HCT116 (cell line): ENCODE data around the gene TBC1D16. TPM values are rescaled to one million over a fixed set of nuclear protein-coding genes. Genes with fewer than 3 reads are reported as not detected.

Source experiments
- ATAC-seq: fragments of 200-7000 bp; cut with Tn5 transposase; 2 replicates; pipeline ENCODE4 v1.9.1; 2020; ENCODE audit warnings: mild to moderate bottlenecking, moderate library complexity
- BruUV-seq: library from RNA; stranded (reverse); fragments of 400-500 nt; replicated peaks from 2 replicates; lab custom pipeline; 2021; lab: Mats Ljungman, UMichigan
- CTCF ChIA-PET: fragments of 300-600 bp; sonication (Branson Sonifier 250); formaldehyde crosslinking; loops from one replicate; lab custom pipeline; 2021; ENCODE audit warnings: antibody characterized with exemption; lab: Charles Lee
- POLR2A ChIA-PET: fragments of 300-600, 350-600 bp; sonication (Branson Sonifier 250); formaldehyde crosslinking; loops from one replicate; lab custom pipeline; 2021; ENCODE audit warnings: antibody characterized with exemption; lab: Charles Lee
- RAD21 ChIA-PET, 2 experiments: fragments of 300-600 bp; sonication (Branson Sonifier 250); formaldehyde crosslinking; loops; one replicate each; lab custom pipeline; 2023; ENCODE audit warnings: low total read pairs in 2 of 2; ENCODE audit not compliant: uncharacterized antibody in 2 of 2, unreplicated experiment in 2 of 2, low non-redundant PET in 1 of 2; lab: Charles Lee
- DNase-seq: peaks from one replicate; pipeline ENCODE4 v3.0.0-alpha.2; 2010; ENCODE audit warnings: low read depth, low spot score
- H2AFZ ChIP-seq: fragments of 200-600 bp; shearing (Covaris generic), sonication (generic); 2 replicates; pipeline ENCODE4 v1.6.1; 2017; ENCODE audit warnings: low read depth, mixed run types, mixed read lengths, antibody characterized with exemption, low read length; ENCODE audit not compliant: poor library complexity, severe bottlenecking
- H3K27ac ChIP-seq: 2 replicates; pipeline ENCODE4 v1.5.1; 2012; ENCODE audit warnings: low read depth, low read length
- H3K27me3 ChIP-seq: fragments of 200-600 bp; sonication (generic); 2 replicates; pipeline ENCODE4 v1.6.1; 2016; ENCODE audit warnings: mixed run types, low read length, mixed read lengths; ENCODE audit not compliant: insufficient read depth
- H3K36me3 ChIP-seq, 2 experiments: fragments of 200-500 bp in 1 of 2; fragments of 200-600 bp in 1 of 2; sonication (Bioruptor generic) in 1 of 2; sonication (generic) in 1 of 2; 2 replicates each; pipeline versions ENCODE4 v1.5.1 to v1.6.1; 2014 to 2016; ENCODE audit warnings: low read length in 2 of 2, inconsistent platforms in 1 of 2, mixed read lengths in 1 of 2, mixed run types in 1 of 2; ENCODE audit not compliant: insufficient read depth in 2 of 2, control insufficient read depth in 1 of 2
- H3K4me1 ChIP-seq, 2 experiments: fragments of 200-600 bp in 1 of 2; sonication (generic) in 1 of 2; 2 replicates each; pipeline versions ENCODE4 v1.5.1 to v1.6.1; 2012 to 2017; ENCODE audit warnings: low read length in 2 of 2, inconsistent platforms in 1 of 2, mild to moderate bottlenecking in 1 of 2, mixed read lengths in 1 of 2, mixed run types in 1 of 2, moderate library complexity in 1 of 2; ENCODE audit not compliant: insufficient read depth in 2 of 2, control insufficient read depth in 1 of 2
- H3K4me2 ChIP-seq: fragments of 200-600 bp; sonication (generic); 2 replicates; pipeline ENCODE4 v1.6.1; 2017; ENCODE audit warnings: mixed run types, low read length, mixed read lengths
- H3K4me3 ChIP-seq, 2 experiments: fragments of 200-600 bp in 1 of 2; sonication (generic) in 1 of 2; replicated peaks in 1 of 2; 2 replicates each; pipeline ENCODE4 v1.5.1; 2011 to 2016; ENCODE audit warnings: low read length in 2 of 2, control low read depth in 1 of 2, low read depth in 1 of 2, mild to moderate bottlenecking in 1 of 2, mixed read lengths in 1 of 2, mixed run types in 1 of 2
- H3K79me2 ChIP-seq: fragments of 200-600 bp; sonication (generic); 2 replicates; pipeline ENCODE4 v1.6.1; 2017; ENCODE audit warnings: mild to moderate bottlenecking, mixed run types, low read length, moderate library complexity, mixed read lengths; ENCODE audit not compliant: insufficient read depth
- H3K9ac ChIP-seq: fragments of 200-600 bp; sonication (generic); 2 replicates; pipeline ENCODE4 v1.6.1; 2016; ENCODE audit warnings: low read length, mixed read lengths
- H3K9me2 ChIP-seq: fragments of 200-600 bp; sonication (generic), shearing (Covaris generic); 2 replicates; pipeline ENCODE4 v1.6.1; 2017; ENCODE audit warnings: mixed run types, mild to moderate bottlenecking, moderate library complexity; ENCODE audit not compliant: insufficient read depth
- H3K9me3 ChIP-seq, 2 experiments: fragments of 200-500 bp in 1 of 2; fragments of 200-600 bp in 1 of 2; sonication (Bioruptor generic) in 1 of 2; sonication (generic) in 1 of 2; 2 replicates each; pipeline ENCODE4 v1.6.1; 2014 to 2017; ENCODE audit warnings: low read length in 2 of 2, mixed read lengths in 2 of 2, inconsistent platforms in 1 of 2, low read depth in 1 of 2, mild to moderate bottlenecking in 1 of 2, mixed run types in 1 of 2, moderate library complexity in 1 of 2; ENCODE audit not compliant: control insufficient read depth in 1 of 2, insufficient read depth in 1 of 2
- H4K20me1 ChIP-seq: fragments of 200-600 bp; sonication (generic), shearing (Covaris generic); 2 replicates; pipeline ENCODE4 v1.6.1; 2017; ENCODE audit warnings: mixed run types, mild to moderate bottlenecking, moderate library complexity; ENCODE audit not compliant: insufficient read depth
- ATF3 ChIP-seq: IDR thresholded peaks from 2 replicates; pipeline ENCODE4 v1.6.1; 2012
- CTCF ChIP-seq, 3 experiments: fragments of 200-600 bp in 1 of 3; sonication (generic) in 1 of 3; IDR thresholded peaks in 2 of 3; conservative IDR thresholded peaks in 1 of 3; 2 replicates each; pipeline ENCODE4 v1.5.1; 2012 to 2017; ENCODE audit warnings: low read depth in 2 of 3, low read length in 2 of 3, antibody characterized with exemption in 1 of 3, borderline replicate concordance in 1 of 3, control low read depth in 1 of 3, mild to moderate bottlenecking in 1 of 3, mixed read lengths in 1 of 3, mixed run types in 1 of 3, moderate library complexity in 1 of 3; ENCODE audit not compliant: insufficient read depth in 1 of 3
- EZH2phosphoT487 ChIP-seq: fragments of 200-600 bp; IDR thresholded peaks from 2 replicates; pipeline ENCODE4 v1.6.1; 2018; ENCODE audit warnings: antibody characterized with exemption, borderline replicate concordance
- JUND ChIP-seq: IDR thresholded peaks from 2 replicates; pipeline ENCODE4 v1.6.1; 2012
- RAD21 ChIP-seq: IDR thresholded peaks from 2 replicates; pipeline ENCODE4 v1.6.1; 2012; ENCODE audit warnings: low read depth, mild to moderate bottlenecking
- SRF ChIP-seq: IDR thresholded peaks from 2 replicates; pipeline ENCODE4 v1.6.1; 2012; ENCODE audit warnings: low read depth
- YY1 ChIP-seq: IDR thresholded peaks from 2 replicates; pipeline ENCODE4 v1.6.1; 2011; ENCODE audit warnings: low read length, low read depth, moderate library complexity, mild to moderate bottlenecking; ENCODE audit not compliant: insufficient replicate concordance; ENCODE audit errors: extremely low read depth
- intact Hi-C: fragments of 100-400 bp; cut with micrococcal nuclease; formaldehyde crosslinking; loops from 2 replicates; pipeline ENCODE4 v1.10.0; 2022
- total RNA-seq: library from RNA; stranded (reverse); gene quantifications from one replicate; pipeline ENCODE4 v1.2.1, GENCODE V29; 2021; ENCODE audit not compliant: unreplicated experiment

Gene TBC1D16
- total RNA-seq, 1 experiment from 2014 or later: 31.1 TPM

- POLR2A ChIA-PET: interaction anchor here (1.2 kb wide), 1 partner anchor 131 kb away, joined by 3 read pairs; the partner anchor contains the start of gene CBX4
- Histone ChIP-seq H2AFZ (no peak overlapping the region), H4K20me1 (no peaks in the 10 kb centered on the region), H3K36me3 (no peaks in the 10 kb centered on the region), H3K9me2 (no peaks in the 10 kb centered on the region), H3K9me3 (no peaks in the 10 kb centered on the region)
- DNase-seq (peak; percentile 38), ATAC-seq (peak; percentile 75)
- no TSS peak for BruUV-seq
- TF ChIP-seq SRF: no peak
- peak; percentile 82 to 98 (median 86) for TF ChIP-seq CTCF (IDR thresholded peaks at IDR 0.05 in 2 of 3, conservative IDR thresholded peaks at IDR 0.05 in 1 of 3; ENCODE audit: borderline replicate concordance in 1 of 3, insufficient read depth in 1 of 3, low read depth in 2 of 3, low read length in 2 of 3)
- no peak for TF ChIP-seq EZH2phosphoT487
- TF ChIP-seq ATF3: no peak
- TF ChIP-seq JUND: no peak
- TF ChIP-seq YY1: no peak
- peak; percentile 79 for TF ChIP-seq RAD21
- TF ChIP-seq, all 23 proteins: peak for 2
- Histone ChIP-seq H3K27me3 (no peaks in the 10 kb centered on the region), H3K4me3 (no peak overlapping the region), H3K27ac (no peak overlapping the region), H3K4me1 (no peaks in the 10 kb centered on the region), H3K4me2 (no peak overlapping the region), H3K9ac (no peak overlapping the region), H3K79me2 (no peaks in the 10 kb centered on the region)
- RAD21 ChIA-PET: interaction anchor here in 1 of 2 experiments (0.7 kb wide), 1 partner anchor 41 kb away, joined by 3 read pairs; no protein-coding TSS in a partner anchor
- intact Hi-C loops: loop anchor here (5.0 kb wide), 1 partner anchor 183 kb away; no protein-coding TSS in a partner anchor
- CTCF ChIA-PET: interaction anchor here (0.6 to 1.9 kb wide), 18 partner anchors 9 to 229 kb away, joined by 3 to 7 read pairs (median 3); partner anchors contain the start of gene CBX8
These were observed 65.0 kb downstream of the TBC1D16 start for GRCh38 chr17:79970576-79971068.
